K562 (cell line): ENCODE measurements around the gene DRGX. TPM values are rescaled to one million over a fixed set of nuclear protein-coding genes. Genes with fewer than 3 reads are reported as not detected.

Source experiments
- ATAC-seq: fragments of 200-7000 bp; cut with Tn5 transposase; 3 replicates; pipeline ENCODE4 v1.9.1; 2020; ENCODE audit warnings: moderate library complexity
- BruUV-seq: library from RNA; stranded (reverse); fragments of 400-500 nt; replicated peaks from 2 replicates; lab custom pipeline; 2021; lab: Mats Ljungman, UMichigan
- CTCF ChIA-PET: fragments of 300-600 bp; formaldehyde crosslinking; extraction: SDS; loops from one replicate; lab custom pipeline; 2021; ENCODE audit warnings: low intra/inter-chr PET ratio; lab: Yijun Ruan, JAX
- POLR2A ChIA-PET: fragments of 300-600, 350-650 bp; sonication (Branson Sonifier 250); formaldehyde crosslinking; extraction: SDS; loops from one replicate; lab custom pipeline; 2021; ENCODE audit warnings: antibody characterized with exemption, inconsistent platforms; lab: Yijun Ruan, JAX
- DNase-seq, 4 experiments: peaks; one replicate each; pipeline versions ENCODE4 v3.0.0 to v3.0.0-alpha.2; 2011 to 2018; ENCODE audit warnings: low spot score in 3 of 4, mixed read lengths in 3 of 4; ENCODE audit errors: extremely low read depth in 1 of 4
- FAIRE-seq: peaks from 2 replicates; lab custom pipeline; 2011; peaks lifted over from hg19 to GRCh38; lab: Jason Lieb, UNC
- H2AFZ ChIP-seq: 2 replicates; pipeline ENCODE4 v1.6.0; 2011; ENCODE audit warnings: low read depth, low read length, control low read depth, inconsistent platforms
- H3K27ac ChIP-seq: fragments of 200-600 bp; 3 replicates; pipeline ENCODE4 v1.8.0; 2011; ENCODE audit warnings: low read depth, mild to moderate bottlenecking, control low read depth, inconsistent platforms, low read length, moderate library complexity, mixed read lengths; ENCODE audit errors: extremely low read depth
- H3K27me3 ChIP-seq, 2 experiments: fragments of 300-600 bp in 1 of 2; 2 replicates in 1 of 2; 3 replicates in 1 of 2; pipeline versions ENCODE4 v1.6.0 to v1.8.0; 2011; ENCODE audit warnings: inconsistent platforms in 2 of 2, low read length in 2 of 2, mild to moderate bottlenecking in 1 of 2, mixed read lengths in 1 of 2, moderate library complexity in 1 of 2; ENCODE audit not compliant: control insufficient read depth in 2 of 2, insufficient read depth in 2 of 2
- H3K36me3 ChIP-seq: fragments of 300-600 bp; 3 replicates; pipeline ENCODE4 v1.8.0; 2011; ENCODE audit warnings: mild to moderate bottlenecking, low read length, inconsistent platforms; ENCODE audit not compliant: control insufficient read depth, insufficient read depth
- H3K4me1 ChIP-seq, 2 experiments: fragments of 200-600 bp in 1 of 2; replicated peaks in 1 of 2; 2 replicates in 1 of 2; 3 replicates in 1 of 2; pipeline versions ENCODE4 v1.5.1 to v1.8.0; 2011; ENCODE audit warnings: inconsistent platforms in 2 of 2, low read length in 2 of 2, mild to moderate bottlenecking in 1 of 2, mixed read lengths in 1 of 2, moderate library complexity in 1 of 2; ENCODE audit not compliant: control insufficient read depth in 2 of 2, insufficient read depth in 2 of 2
- H3K4me2 ChIP-seq: 2 replicates; pipeline ENCODE4 v1.6.1; 2011; ENCODE audit warnings: low read length, control low read depth, inconsistent platforms, mixed read lengths; ENCODE audit not compliant: insufficient read depth
- H3K4me3 ChIP-seq: fragments of 200-600 bp; sonication (generic), shearing (Covaris generic); 2 replicates; pipeline ENCODE4 v1.5.1; 2016; ENCODE audit warnings: control low read depth, inconsistent platforms
- H3K79me2 ChIP-seq: fragments of 200-600 bp; 3 replicates; pipeline ENCODE4 v1.8.0; 2011; ENCODE audit warnings: low read length, inconsistent platforms; ENCODE audit not compliant: control insufficient read depth, insufficient read depth
- H3K9ac ChIP-seq, 2 experiments: 2 replicates each; pipeline versions ENCODE4 v1.6.0 to v1.6.1; 2011; ENCODE audit warnings: low read depth in 2 of 2, low read length in 2 of 2, control low read depth in 1 of 2, inconsistent platforms in 1 of 2, mild to moderate bottlenecking in 1 of 2, mixed read lengths in 1 of 2; ENCODE audit not compliant: insufficient read depth in 1 of 2
- H3K9me1 ChIP-seq: one replicate; pipeline ENCODE4 v1.6.0; 2011; ENCODE audit warnings: inconsistent platforms, mild to moderate bottlenecking, low read length, moderate library complexity; ENCODE audit not compliant: control insufficient read depth, insufficient read depth
- H3K9me3 ChIP-seq: replicated peaks from 2 replicates; pipeline ENCODE4 v1.5.1; 2011; ENCODE audit warnings: low read depth, low read length, inconsistent platforms; ENCODE audit not compliant: control insufficient read depth, insufficient read depth
- H4K20me1 ChIP-seq: replicated peaks from 2 replicates; pipeline ENCODE4 v1.6.1; 2011; ENCODE audit warnings: low read length, inconsistent platforms, mixed read lengths; ENCODE audit not compliant: control insufficient read depth, insufficient read depth
- CREM ChIP-seq: IDR thresholded peaks from 2 replicates; pipeline ENCODE4 v1.6.1; 2014; ENCODE audit warnings: antibody characterized with exemption, low read depth
- EZH2 ChIP-seq: IDR thresholded peaks from 2 replicates; pipeline ENCODE4 v1.6.1; 2012; ENCODE audit warnings: low read depth, mild to moderate bottlenecking, inconsistent platforms, low read length, borderline replicate concordance
- HDAC6 ChIP-seq: IDR thresholded peaks from 2 replicates; pipeline ENCODE4 v1.6.1; 2012; ENCODE audit warnings: low read depth, mild to moderate bottlenecking, control low read depth, inconsistent platforms, low read length, moderate library complexity
- MCM7 ChIP-seq, 2 experiments: fragments of 450-650 bp; IDR thresholded peaks; 2 replicates each; pipeline ENCODE4 v1.6.1; 2016 to 2018
- MEF2A ChIP-seq: IDR thresholded peaks from 2 replicates; pipeline ENCODE4 v1.6.1; 2011; ENCODE audit warnings: low read depth, mild to moderate bottlenecking, low read length, moderate library complexity; ENCODE audit not compliant: control insufficient read depth
- NFATC3 ChIP-seq: fragments of 450-650 bp; IDR thresholded peaks from 2 replicates; pipeline ENCODE4 v1.6.1; 2017; ENCODE audit warnings: mild to moderate bottlenecking
- PCBP1 ChIP-seq: fragments of 200-400 bp; formaldehyde crosslinking; IDR thresholded peaks from 2 replicates; pipeline ENCODE4 v1.6.1; 2018; ENCODE audit warnings: mild to moderate bottlenecking, low read depth, low read length; ENCODE audit not compliant: poor library complexity, severe bottlenecking
- ZNF174 ChIP-seq: fragments of 250-450 bp; sonication (Bioruptor Pico); IDR thresholded peaks from 2 replicates; pipeline ENCODE4 v1.4.0; 2020; ENCODE audit warnings: mild to moderate bottlenecking
- ZNF263 ChIP-seq: sonication (generic); formaldehyde crosslinking; IDR thresholded peaks from 2 replicates; pipeline ENCODE4 v1.8.0; 2022; ENCODE audit warnings: mild to moderate bottlenecking, missing genetic modification reagents, borderline replicate concordance
- ZNF551 ChIP-seq: fragments of 250-450 bp; sonication (Bioruptor Pico); IDR thresholded peaks from 2 replicates; pipeline ENCODE4 v1.5.0; 2021; ENCODE audit warnings: mild to moderate bottlenecking, moderate library complexity
- WGBS: fragments of 100-300 bp; shearing (Covaris generic); methylation state at CpG from one replicate; pipeline ENCODE4 v1.1.6; 2016; ENCODE audit warnings: low coverage, mixed read lengths; ENCODE audit not compliant: insufficient coverage; ENCODE audit errors: missing lambda C conversion rate; 5-methylcytosine and 5-hydroxymethylcytosine counted together
- in situ Hi-C: fragments of 300-500 bp; cut with MboI; formaldehyde crosslinking; loops from 4 replicates; pipeline ENCODE4 v1.15.0; 2018; ENCODE audit warnings: inconsistent platforms, mixed read lengths
- intact Hi-C: fragments of 100-400 bp; cut with micrococcal nuclease; formaldehyde crosslinking; loops from 2 replicates; pipeline ENCODE4 v1.14.2; 2022
- polyA plus RNA-seq, 8 experiments: library from polyadenylated mRNA; depleted of rRNA in 4 of 8; stranded (reverse) in 5 of 8; unstranded in 3 of 8; fragments of >200 nt; fragmentation: Nextera tagmentation in 2 of 8; fragmentation: Illumina TruSeq in 1 of 8; extraction: Ambion mirVana in 2 of 8; extraction: Trizol in 1 of 8; gene quantifications; 2 replicates each; pipeline versions ENCODE4 v1.2.1 to v1.2.3, GENCODE V29; 2011 to 2014; ENCODE audit warnings: inconsistent platforms in 1 of 8, missing spikeins in 1 of 8
- total RNA-seq, 7 experiments: library from RNA; depleted of rRNA in 6 of 7; stranded (reverse); fragments of >200 nt in 6 of 7; fragmentation: Illumina TruSeq in 2 of 7; extraction: Trizol in 2 of 7; gene quantifications; 2 replicates each; pipeline versions ENCODE4 v1.2.1 to v1.2.3, GENCODE V29; 2011 to 2021; ENCODE audit warnings: low replicate concordance in 1 of 7
- TF ChIP-seq, protein P1 (sequence below): fragments of 450-650 bp; IDR thresholded peaks from 2 replicates; pipeline ENCODE4 v1.7.1; 2018; ENCODE audit warnings: mild to moderate bottlenecking, low read depth; ENCODE audit not compliant: partially characterized antibody
- TF ChIP-seq, protein P2 (sequence below): fragments of 450-650 bp; conservative IDR thresholded peaks from 2 replicates; pipeline ENCODE4 v1.6.1; 2016; ENCODE audit warnings: missing genetic modification characterization, low read depth, mild to moderate bottlenecking, missing compliant biosample characterization, moderate library complexity
- TF ChIP-seq, protein P3 (sequence below): fragments of 250-450 bp; sonication (Bioruptor Pico); IDR thresholded peaks from 2 replicates; pipeline ENCODE4 v1.5.0; 2021
- TF ChIP-seq, protein P4 (sequence below): fragments of 450-650 bp; formaldehyde crosslinking; IDR thresholded peaks from 2 replicates; pipeline ENCODE4 v1.4.0; 2020; ENCODE audit warnings: mild to moderate bottlenecking

Gene DRGX
- total and polyA plus RNA-seq, 9 of the 15 experiments (the other 6 are each of a cell fraction or from before 2014, with no cell fraction given) = not detected

DNA sequence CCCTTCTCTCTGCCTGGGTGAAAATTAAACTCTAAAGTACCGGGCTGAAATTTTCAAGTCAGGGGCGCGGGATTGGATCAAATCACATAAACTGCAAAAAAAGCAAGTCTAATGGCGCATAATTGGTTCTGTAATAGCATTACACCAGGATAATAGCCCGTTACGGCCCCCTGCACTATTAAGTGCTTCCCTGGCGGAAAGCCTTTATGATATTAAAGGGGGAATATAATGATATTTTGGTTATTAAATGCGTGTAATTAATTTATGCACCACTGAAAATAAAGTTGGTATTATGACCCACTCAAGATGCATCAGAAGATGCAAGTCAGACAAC, 744 bp upstream of the DRGX start (continued):
- TF ChIP-seq, protein P1, sequence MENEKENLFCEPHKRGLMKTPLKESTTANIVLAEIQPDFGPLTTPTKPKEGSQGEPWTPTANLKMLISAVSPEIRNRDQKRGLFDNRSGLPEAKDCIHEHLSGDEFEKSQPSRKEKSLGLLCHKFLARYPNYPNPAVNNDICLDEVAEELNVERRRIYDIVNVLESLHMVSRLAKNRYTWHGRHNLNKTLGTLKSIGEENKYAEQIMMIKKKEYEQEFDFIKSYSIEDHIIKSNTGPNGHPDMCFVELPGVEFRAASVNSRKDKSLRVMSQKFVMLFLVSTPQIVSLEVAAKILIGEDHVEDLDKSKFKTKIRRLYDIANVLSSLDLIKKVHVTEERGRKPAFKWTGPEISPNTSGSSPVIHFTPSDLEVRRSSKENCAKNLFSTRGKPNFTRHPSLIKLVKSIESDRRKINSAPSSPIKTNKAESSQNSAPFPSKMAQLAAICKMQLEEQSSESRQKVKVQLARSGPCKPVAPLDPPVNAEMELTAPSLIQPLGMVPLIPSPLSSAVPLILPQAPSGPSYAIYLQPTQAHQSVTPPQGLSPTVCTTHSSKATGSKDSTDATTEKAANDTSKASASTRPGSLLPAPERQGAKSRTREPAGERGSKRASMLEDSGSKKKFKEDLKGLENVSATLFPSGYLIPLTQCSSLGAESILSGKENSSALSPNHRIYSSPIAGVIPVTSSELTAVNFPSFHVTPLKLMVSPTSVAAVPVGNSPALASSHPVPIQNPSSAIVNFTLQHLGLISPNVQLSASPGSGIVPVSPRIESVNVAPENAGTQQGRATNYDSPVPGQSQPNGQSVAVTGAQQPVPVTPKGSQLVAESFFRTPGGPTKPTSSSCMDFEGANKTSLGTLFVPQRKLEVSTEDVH = no peak
- TF ChIP-seq CREM = no peak

DNA sequence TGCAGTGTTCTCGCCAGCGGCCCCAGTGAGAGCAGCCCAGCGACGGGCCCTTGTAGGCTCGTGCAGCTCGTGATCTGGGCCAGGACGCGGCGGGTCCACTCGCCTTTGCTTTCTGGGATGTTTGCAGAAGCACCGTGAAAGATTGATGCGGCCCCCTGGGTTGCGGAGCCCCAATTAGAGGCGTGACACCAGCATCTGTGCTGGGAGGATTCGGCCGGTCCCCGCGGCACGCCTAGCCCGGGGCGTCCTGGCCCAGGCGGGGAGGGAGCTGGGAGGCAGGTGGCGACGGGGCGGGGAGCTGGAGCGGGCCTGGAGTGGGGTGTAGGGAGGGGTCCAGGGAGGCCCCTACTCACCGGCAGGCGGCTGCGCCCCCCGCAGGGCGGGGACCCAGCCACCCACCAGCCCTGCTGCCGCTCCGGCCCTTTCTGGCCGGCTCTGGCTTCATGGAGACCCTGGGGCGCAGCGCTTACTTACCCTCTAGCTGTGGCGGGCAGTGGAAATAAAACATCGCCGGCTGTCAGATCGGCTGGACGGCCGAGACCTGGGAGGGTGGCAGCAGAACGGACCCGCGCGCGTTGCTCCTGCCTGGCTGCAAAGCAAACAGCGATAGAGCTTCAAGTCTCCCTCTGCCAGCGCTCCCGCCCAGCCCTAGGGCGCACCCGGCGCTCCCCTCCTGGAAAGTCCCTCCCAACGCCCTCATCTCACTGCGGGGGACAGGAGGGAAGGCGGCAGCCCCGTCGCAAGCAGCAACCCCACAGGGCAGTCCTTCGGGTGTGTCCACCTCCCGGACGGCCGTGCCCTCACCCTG, 752 bp downstream of the DRGX start:
- FAIRE-seq = no peak

More for the DNA sequence above, 752 bp downstream of the DRGX start:
- no peaks in the 10 kb centered on the region for H3K36me3 ChIP-seq
- WGBS = 7% methylated on average over 57 of the region's 62 CpGs
- TF ChIP-seq, protein P2, sequence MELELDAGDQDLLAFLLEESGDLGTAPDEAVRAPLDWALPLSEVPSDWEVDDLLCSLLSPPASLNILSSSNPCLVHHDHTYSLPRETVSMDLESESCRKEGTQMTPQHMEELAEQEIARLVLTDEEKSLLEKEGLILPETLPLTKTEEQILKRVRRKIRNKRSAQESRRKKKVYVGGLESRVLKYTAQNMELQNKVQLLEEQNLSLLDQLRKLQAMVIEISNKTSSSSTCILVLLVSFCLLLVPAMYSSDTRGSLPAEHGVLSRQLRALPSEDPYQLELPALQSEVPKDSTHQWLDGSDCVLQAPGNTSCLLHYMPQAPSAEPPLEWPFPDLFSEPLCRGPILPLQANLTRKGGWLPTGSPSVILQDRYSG (tag) = no peak
- no peak for TF ChIP-seq ZNF551 (CRISPR knock-in tag)
- no peak for TF ChIP-seq NFATC3
- TF ChIP-seq MEF2A = no peak
- no peak for TF ChIP-seq HDAC6
- TF ChIP-seq, protein P3, sequence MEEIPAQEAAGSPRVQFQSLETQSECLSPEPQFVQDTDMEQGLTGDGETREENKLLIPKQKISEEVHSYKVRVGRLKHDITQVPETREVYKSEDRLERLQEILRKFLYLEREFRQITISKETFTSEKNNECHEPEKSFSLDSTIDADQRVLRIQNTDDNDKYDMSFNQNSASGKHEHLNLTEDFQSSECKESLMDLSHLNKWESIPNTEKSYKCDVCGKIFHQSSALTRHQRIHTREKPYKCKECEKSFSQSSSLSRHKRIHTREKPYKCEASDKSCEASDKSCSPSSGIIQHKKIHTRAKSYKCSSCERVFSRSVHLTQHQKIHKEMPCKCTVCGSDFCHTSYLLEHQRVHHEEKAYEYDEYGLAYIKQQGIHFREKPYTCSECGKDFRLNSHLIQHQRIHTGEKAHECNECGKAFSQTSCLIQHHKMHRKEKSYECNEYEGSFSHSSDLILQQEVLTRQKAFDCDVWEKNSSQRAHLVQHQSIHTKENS (CRISPR knock-in tag) = no peak
- peak; percentile 51 for TF ChIP-seq PCBP1
- TF ChIP-seq ZNF263 (CRISPR knock-in tag) = no peak
- no peak for TF ChIP-seq MCM7 (IDR thresholded peaks at IDR 0.05)
- 0 out of 2 replicates have a peak, but pooled peaks have one; percentile 53 for TF ChIP-seq EZH2
- TF ChIP-seq, protein P4, sequence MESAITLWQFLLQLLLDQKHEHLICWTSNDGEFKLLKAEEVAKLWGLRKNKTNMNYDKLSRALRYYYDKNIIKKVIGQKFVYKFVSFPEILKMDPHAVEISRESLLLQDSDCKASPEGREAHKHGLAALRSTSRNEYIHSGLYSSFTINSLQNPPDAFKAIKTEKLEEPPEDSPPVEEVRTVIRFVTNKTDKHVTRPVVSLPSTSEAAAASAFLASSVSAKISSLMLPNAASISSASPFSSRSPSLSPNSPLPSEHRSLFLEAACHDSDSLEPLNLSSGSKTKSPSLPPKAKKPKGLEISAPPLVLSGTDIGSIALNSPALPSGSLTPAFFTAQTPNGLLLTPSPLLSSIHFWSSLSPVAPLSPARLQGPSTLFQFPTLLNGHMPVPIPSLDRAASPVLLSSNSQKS = no peak
- no peak for TF ChIP-seq ZNF174 (CRISPR knock-in tag)
- H3K27ac ChIP-seq = no peak overlapping the region
- POLR2A ChIA-PET = interaction anchor here (0.6 kb wide), 2 partner anchors 12 to 57 kb away, joined by 3 read pairs; no protein-coding TSS in a partner anchor
- BruUV-seq = no TSS peak
- no peaks in the 10 kb centered on the region for H3K9me1 ChIP-seq
- peaks cover 74 to 77% of the 10 kb centered on the region in 2 experiments for H3K27me3 ChIP-seq
- H3K9me3 ChIP-seq = no peaks in the 10 kb centered on the region
- no peak overlapping the region for H3K4me2 ChIP-seq
- H2AFZ ChIP-seq = no peak overlapping the region
- H3K9ac ChIP-seq = no peak overlapping the region
- intact Hi-C loops (no loop called here), in situ Hi-C loops (no loop called here)
- H3K4me1 ChIP-seq = peaks cover 0 to 30% of the 10 kb centered on the region in 2 experiments; a peak in 2 of 5 replicates
- CTCF ChIA-PET = no interaction called here
- no peak for ATAC-seq
- no peaks in the 10 kb centered on the region for H3K79me2 ChIP-seq
- H3K4me3 ChIP-seq = no peak overlapping the region
- no peak for DNase-seq
- H4K20me1 ChIP-seq = peaks cover 7% of the 10 kb centered on the region; the same call in 1 of the 2 replicates
